Body of pancreas (tissue), 4 donors: ENCODE results near the gene TGM1.

Experiments used
- POLR2A ChIP-seq, 3 donors: fragments of 450-650 bp; IDR thresholded peaks; one replicate each; pipeline ENCODE4 v1.6.1; 2016; ENCODE audit warnings: antibody characterized with exemption in 3 of 3, mild to moderate bottlenecking in 2 of 3
- TF ChIP-seq, protein P1 (sequence below), 7 experiments: fragments of 450-650 bp in 4 of 7; fragments of 200-600 bp in 3 of 7; sonication (generic) in 3 of 7; IDR thresholded peaks; one replicate each; pipeline ENCODE4 v1.5.1; 2016 to 2019; ENCODE audit warnings: antibody characterized with exemption in 7 of 7

DNA sequence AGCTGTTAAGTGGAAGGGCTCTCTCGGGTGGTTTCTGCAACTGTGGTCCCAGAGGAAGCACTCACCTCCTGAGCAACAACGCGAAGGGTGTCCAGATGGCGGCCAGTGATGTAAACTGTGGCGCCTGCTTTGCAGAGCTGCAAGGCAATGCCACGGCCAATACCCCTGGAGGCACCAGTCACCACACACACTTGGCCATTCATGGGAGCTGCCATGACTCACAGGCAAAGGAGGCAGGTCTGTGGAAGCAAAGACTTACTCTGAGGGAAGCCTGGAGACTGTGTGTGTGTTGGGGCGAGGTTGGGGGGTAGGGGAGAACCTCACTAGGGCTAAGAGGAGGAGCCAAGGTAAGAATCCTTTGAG lies 35.9 kb upstream of the TGM1 start:
- TF ChIP-seq, protein P1, sequence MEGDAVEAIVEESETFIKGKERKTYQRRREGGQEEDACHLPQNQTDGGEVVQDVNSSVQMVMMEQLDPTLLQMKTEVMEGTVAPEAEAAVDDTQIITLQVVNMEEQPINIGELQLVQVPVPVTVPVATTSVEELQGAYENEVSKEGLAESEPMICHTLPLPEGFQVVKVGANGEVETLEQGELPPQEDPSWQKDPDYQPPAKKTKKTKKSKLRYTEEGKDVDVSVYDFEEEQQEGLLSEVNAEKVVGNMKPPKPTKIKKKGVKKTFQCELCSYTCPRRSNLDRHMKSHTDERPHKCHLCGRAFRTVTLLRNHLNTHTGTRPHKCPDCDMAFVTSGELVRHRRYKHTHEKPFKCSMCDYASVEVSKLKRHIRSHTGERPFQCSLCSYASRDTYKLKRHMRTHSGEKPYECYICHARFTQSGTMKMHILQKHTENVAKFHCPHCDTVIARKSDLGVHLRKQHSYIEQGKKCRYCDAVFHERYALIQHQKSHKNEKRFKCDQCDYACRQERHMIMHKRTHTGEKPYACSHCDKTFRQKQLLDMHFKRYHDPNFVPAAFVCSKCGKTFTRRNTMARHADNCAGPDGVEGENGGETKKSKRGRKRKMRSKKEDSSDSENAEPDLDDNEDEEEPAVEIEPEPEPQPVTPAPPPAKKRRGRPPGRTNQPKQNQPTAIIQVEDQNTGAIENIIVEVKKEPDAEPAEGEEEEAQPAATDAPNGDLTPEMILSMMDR (IDR thresholded peaks at IDR 0.05): no peak
- TF ChIP-seq POLR2A (IDR thresholded peaks at IDR 0.05): no peak
